B cell (primary cell): Measurements from ENCODE around the gene AKT3.

ENCODE experiments used
- CTCF ChIP-seq: fragments of 200-600 bp; IDR thresholded peaks from one replicate; pipeline ENCODE4 v1.8.0; 2022; ENCODE audit warnings: antibody characterized with exemption, mild to moderate bottlenecking
- EZH2 ChIP-seq: IDR thresholded peaks from 2 replicates; pipeline ENCODE4 v1.6.1; 2012; ENCODE audit warnings: borderline replicate concordance, low read depth, mild to moderate bottlenecking, moderate library complexity, low read length; ENCODE audit not compliant: insufficient read depth, poor library complexity, severe bottlenecking

GRCh38 chr1:243510928-243511327 lies 339.1 kb downstream of the AKT3 start:
- TF ChIP-seq CTCF (no peak), EZH2 (no peak)
